Upper lobe of right lung (tissue), 1 donor: Measurements from ENCODE around the gene VPS41. TPM values are rescaled to one million over a fixed set of nuclear protein-coding genes. Genes with fewer than 3 reads are reported as not detected.
"Not testable (repeated sequence)": the region's sequence is repeated elsewhere in the genome, so short reads cannot be mapped to it uniquely, and the experiment has no call there.

ENCODE experiments used
- ATAC-seq: fragments of 200-7000 bp; cut with Tn5 transposase; one replicate; pipeline ENCODE4 v1.9.1; 2020; ENCODE audit warnings: mild to moderate bottlenecking, moderate library complexity
- DNase-seq: peaks from one replicate; pipeline ENCODE4 v3.0.0-alpha.2; 2020
- H3K27ac ChIP-seq: fragments of 200-600 bp; one replicate; pipeline ENCODE4 v1.8.0; 2022
- H3K27me3 ChIP-seq: fragments of 200-600 bp; one replicate; pipeline ENCODE4 v1.8.0; 2022; ENCODE audit warnings: mild to moderate bottlenecking
- H3K36me3 ChIP-seq: fragments of 200-600 bp; one replicate; pipeline ENCODE4 v1.8.0; 2022
- H3K4me1 ChIP-seq: fragments of 200-600 bp; one replicate; pipeline ENCODE4 v1.8.0; 2022
- H3K4me3 ChIP-seq: fragments of 200-600 bp; one replicate; pipeline ENCODE4 v1.8.0; 2022; ENCODE audit warnings: mild to moderate bottlenecking
- H3K9me3 ChIP-seq: fragments of 200-600 bp; one replicate; pipeline ENCODE4 v1.8.0; 2022
- CTCF ChIP-seq: fragments of 200-600 bp; IDR thresholded peaks from one replicate; pipeline ENCODE4 v1.8.0; 2022; ENCODE audit warnings: antibody characterized with exemption
- intact Hi-C: fragments of 100-400 bp; cut with DNase I; formaldehyde crosslinking; loops from one replicate; pipeline ENCODE4 v1.11.0; 2022
- total RNA-seq: library from RNA; stranded (reverse); fragmentation: NEBNext Ultra II Directional; extraction: Animal tissue kit (Norgen Biotek cat#: 25700); gene quantifications from one replicate; pipeline ENCODE4 v1.2.1, GENCODE V29; 2021
- donor health status: DM: no; HTN: yes; CAD: no; lungs with severe emphysema.

VPS41 gene
- total RNA-seq, 1 donor from 2014 or later, result 95.8 TPM

DNA sequence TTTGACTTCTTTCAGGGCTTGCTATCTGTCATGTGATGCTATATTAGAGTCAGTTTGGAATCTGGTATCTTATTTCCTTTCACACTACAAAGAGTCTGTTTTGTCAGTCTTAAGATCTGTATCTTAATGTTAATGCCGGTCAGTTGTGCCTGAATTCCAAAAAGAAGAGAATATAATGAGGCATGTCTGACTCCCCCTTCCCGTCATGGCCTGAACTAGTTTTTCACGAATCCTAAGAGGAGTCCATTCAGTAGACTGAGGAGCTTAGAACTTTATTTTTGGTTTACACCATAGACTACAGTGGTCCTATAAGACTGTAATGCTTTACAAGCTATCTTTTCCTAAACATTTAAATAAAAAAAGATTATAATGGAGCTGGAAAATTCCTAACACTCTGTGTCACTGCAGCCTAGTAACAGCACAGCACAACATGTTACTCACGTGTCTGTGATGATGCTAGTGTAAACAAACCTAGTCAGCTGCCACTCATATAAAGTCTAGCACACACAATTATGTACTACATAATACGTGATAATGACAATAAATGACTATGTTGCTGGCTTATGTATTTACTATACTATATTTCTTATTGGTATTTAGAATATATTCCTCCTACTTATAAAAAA lies 50.6 kb downstream of the VPS41 start:
- Histone ChIP-seq H3K27ac (no peak overlapping the region), H3K36me3 (peaks cover 17% of the 10 kb centered on the region), H3K4me1 (no peaks in the 10 kb centered on the region), H3K4me3 (no peak overlapping the region), H3K27me3 (no peaks in the 10 kb centered on the region), H3K9me3 (no peaks in the 10 kb centered on the region)
- intact Hi-C loops, result no loop called here
- DNase-seq (no peak), ATAC-seq (no peak)
- TF ChIP-seq CTCF, result no peak

GRCh38 chr7:38855867-38856266 lies 53.1 kb downstream of the VPS41 start:
- intact Hi-C loops, result no loop called here
- Histone ChIP-seq H3K27ac (no peak overlapping the region), H3K9me3 (no peaks in the 10 kb centered on the region), H3K4me3 (no peak overlapping the region), H3K27me3 (no peaks in the 10 kb centered on the region), H3K36me3 (peaks cover 6% of the 10 kb centered on the region), H3K4me1 (no peaks in the 10 kb centered on the region)
- no peak for TF ChIP-seq CTCF
- DNase-seq (no peak), ATAC-seq (no peak)

DNA sequence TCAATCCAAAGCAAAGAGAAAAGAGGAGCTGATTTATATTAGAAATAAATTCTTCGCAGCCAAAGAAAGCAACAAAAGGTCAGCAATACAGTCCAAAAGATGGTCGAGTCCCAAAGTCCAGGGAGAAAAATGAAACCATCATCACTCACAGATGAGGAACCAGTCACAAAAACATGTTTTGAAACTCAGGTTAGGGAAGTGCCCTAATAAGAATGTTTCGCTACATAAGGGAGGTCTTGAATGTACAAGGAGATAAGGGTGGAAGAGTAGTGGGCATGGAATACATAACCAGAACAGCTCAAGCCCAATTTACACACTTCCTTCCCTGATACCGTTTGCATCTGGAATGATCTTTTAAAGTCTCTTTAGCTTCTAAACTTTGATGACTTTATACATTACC lies 53.6 kb downstream of the VPS41 start:
- TF ChIP-seq CTCF, result no peak
- Histone ChIP-seq H3K4me3 (no peak overlapping the region), H3K27me3 (no peaks in the 10 kb centered on the region), H3K4me1 (no peaks in the 10 kb centered on the region), H3K36me3 (peaks cover 3% of the 10 kb centered on the region), H3K27ac (no peak overlapping the region), H3K9me3 (no peaks in the 10 kb centered on the region)
- no peak for ATAC-seq
- intact Hi-C loops, result no loop called here
- no peak for DNase-seq

- H3K9me3 ChIP-seq, H3K4me3 ChIP-seq, H3K36me3 ChIP-seq, H3K27ac ChIP-seq, H3K4me1 ChIP-seq, H3K27me3 ChIP-seq, ATAC-seq, intact Hi-C loops: not testable (repeated sequence)
- DNase-seq, result peak; percentile 79
These were observed 54.0 kb downstream of the VPS41 start for GRCh38 chr7:38854947-38855346.

DNA sequence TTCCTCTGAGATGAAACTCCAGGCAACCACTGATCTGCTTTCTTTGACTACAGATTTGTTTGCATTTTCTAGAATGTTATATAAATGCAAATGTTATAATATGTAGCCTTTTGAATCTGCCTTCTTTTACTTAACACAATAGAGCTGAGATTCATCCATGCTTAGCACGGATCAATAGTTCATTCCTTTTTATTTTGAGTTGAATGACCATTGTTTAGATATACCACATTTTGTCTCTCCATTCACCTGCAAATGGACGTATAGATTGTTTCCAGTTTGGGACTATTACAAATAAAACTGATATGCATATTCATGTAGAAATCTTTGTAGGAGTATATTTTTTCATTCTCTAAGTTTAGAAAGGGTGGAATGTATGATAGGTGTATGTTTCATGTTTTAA lies 57.7 kb downstream of the VPS41 start:
- TF ChIP-seq CTCF, result no peak
- no peak for ATAC-seq

GRCh38 chr7:38846280-38846679 lies 62.7 kb downstream of the VPS41 start:
- Histone ChIP-seq H3K4me1 (no peaks in the 10 kb centered on the region), H3K36me3 (no peaks in the 10 kb centered on the region), H3K27me3 (no peaks in the 10 kb centered on the region), H3K27ac (no peak overlapping the region), H3K4me3 (no peak overlapping the region), H3K9me3 (no peaks in the 10 kb centered on the region)
- no peak for TF ChIP-seq CTCF
- DNase-seq, result no peak
- intact Hi-C loops, result no loop called here
- ATAC-seq, result no peak

More for the DNA sequence above, 57.7 kb downstream of the VPS41 start:
- H3K4me1 ChIP-seq, result no peaks in the 10 kb centered on the region
- H3K27me3 ChIP-seq, result no peaks in the 10 kb centered on the region
- intact Hi-C loops, result no loop called here
- no peak overlapping the region for H3K27ac ChIP-seq
- H3K4me3 ChIP-seq, result no peak overlapping the region
- H3K36me3 ChIP-seq, result no peaks in the 10 kb centered on the region
- no peak for DNase-seq
- no peaks in the 10 kb centered on the region for H3K9me3 ChIP-seq
